Neuronal stem cell (in vitro differentiated cells): ENCODE data around the gene MYO15B.
A peak's percentile ranks its signal among the peaks of the same experiment; 100 is the strongest.

Experiments
- DNase-seq: peaks from one replicate; pipeline ENCODE4 v3.0.0-alpha.2; 2013; ENCODE audit warnings: low spot score
- H2AFZ ChIP-seq: one replicate; pipeline ENCODE4 v1.6.1; 2013; ENCODE audit warnings: mild to moderate bottlenecking, low read length, inconsistent platforms
- H2AK5ac ChIP-seq: 2 replicates; pipeline ENCODE4 v1.6.1; 2013; ENCODE audit warnings: low read depth, mild to moderate bottlenecking, inconsistent platforms, low read length, moderate library complexity, mixed read lengths
- H2BK120ac ChIP-seq: 2 replicates; pipeline ENCODE4 v1.6.1; 2013; ENCODE audit warnings: low read depth, mild to moderate bottlenecking, inconsistent platforms, low read length, moderate library complexity, mixed read lengths
- H2BK12ac ChIP-seq: one replicate; pipeline ENCODE4 v1.6.1; 2013; ENCODE audit warnings: low read length, inconsistent platforms
- H2BK15ac ChIP-seq: 2 replicates; pipeline ENCODE4 v1.6.1; 2013; ENCODE audit warnings: mild to moderate bottlenecking, low read length, inconsistent platforms, mixed read lengths
- H2BK5ac ChIP-seq: one replicate; pipeline ENCODE4 v1.6.1; 2013; ENCODE audit warnings: inconsistent platforms, mild to moderate bottlenecking, low read length, moderate library complexity
- H3K14ac ChIP-seq: one replicate; pipeline ENCODE4 v1.6.1; 2013; ENCODE audit warnings: low read length, inconsistent platforms
- H3K18ac ChIP-seq: 2 replicates; pipeline ENCODE4 v1.6.1; 2013; ENCODE audit warnings: low read length, inconsistent platforms
- H3K23ac ChIP-seq: 2 replicates; pipeline ENCODE4 v1.6.1; 2013; ENCODE audit warnings: low read depth, mild to moderate bottlenecking, mixed read lengths, low read length, inconsistent platforms; ENCODE audit not compliant: poor library complexity
- H3K27ac ChIP-seq: replicated peaks from 3 replicates; pipeline ENCODE4 v1.5.1; 2013; ENCODE audit warnings: low read length, inconsistent platforms
- H3K27me3 ChIP-seq, 3 experiments: 2 replicates each; pipeline ENCODE4 v1.6.1; 2013; ENCODE audit warnings: low read length in 3 of 3, mild to moderate bottlenecking in 2 of 3, inconsistent platforms in 1 of 3, low read depth in 1 of 3, mixed read lengths in 1 of 3, moderate library complexity in 1 of 3; ENCODE audit not compliant: control insufficient read depth in 3 of 3, insufficient read depth in 3 of 3
- H3K36me3 ChIP-seq, 2 donors: replicated peaks in 1 of 2; 2 replicates each; pipeline ENCODE4 v1.6.1; 2013; ENCODE audit warnings: low read length in 2 of 2; ENCODE audit not compliant: control insufficient read depth in 2 of 2, insufficient read depth in 2 of 2
- H3K4ac ChIP-seq: 2 replicates; pipeline ENCODE4 v1.6.1; 2013; ENCODE audit warnings: inconsistent platforms, mild to moderate bottlenecking, low read length, moderate library complexity
- H3K4me1 ChIP-seq, 2 donors: 1 replicate in 1 of 2; 2 replicates in 1 of 2; pipeline ENCODE4 v1.6.1; 2013; ENCODE audit warnings: low read length in 2 of 2, low read depth in 1 of 2; ENCODE audit not compliant: control insufficient read depth in 2 of 2, insufficient read depth in 1 of 2
- H3K4me2 ChIP-seq: one replicate; pipeline ENCODE4 v1.6.1; 2013; ENCODE audit warnings: mild to moderate bottlenecking, low read length, inconsistent platforms; ENCODE audit not compliant: insufficient read depth, poor library complexity, severe bottlenecking
- H3K4me3 ChIP-seq, 2 donors: 2 replicates each; pipeline ENCODE4 v1.5.1; 2013; ENCODE audit warnings: low read length in 2 of 2, mild to moderate bottlenecking in 2 of 2, inconsistent platforms in 1 of 2, moderate library complexity in 1 of 2
- H3K79me1 ChIP-seq: one replicate; pipeline ENCODE4 v1.6.1; 2013; ENCODE audit warnings: low read depth, mild to moderate bottlenecking, inconsistent platforms, low read length, moderate library complexity
- H3K9ac ChIP-seq: one replicate; pipeline ENCODE4 v1.6.1; 2013; ENCODE audit warnings: mild to moderate bottlenecking, low read depth, low read length, inconsistent platforms; ENCODE audit not compliant: poor library complexity
- H3K9me3 ChIP-seq, 2 donors: replicated peaks in 1 of 2; 2 replicates each; pipeline versions ENCODE3 to v1.6.1; 2013; ENCODE audit warnings: low read length in 2 of 2, mild to moderate bottlenecking in 2 of 2, inconsistent platforms in 1 of 2, low read depth in 1 of 2, mixed read lengths in 1 of 2, moderate library complexity in 1 of 2; ENCODE audit not compliant: control insufficient read depth in 2 of 2, insufficient read depth in 1 of 2
- H4K8ac ChIP-seq: one replicate; pipeline ENCODE4 v1.6.1; 2013; ENCODE audit warnings: low read depth, mild to moderate bottlenecking, inconsistent platforms, low read length, moderate library complexity
- H4K91ac ChIP-seq: one replicate; pipeline ENCODE4 v1.6.1; 2013; ENCODE audit warnings: low read length, low read depth, mild to moderate bottlenecking, inconsistent platforms; ENCODE audit not compliant: poor library complexity
- WGBS, 2 donors: extraction: QIAGEN DNeasy Blood & Tissue Kit; methylation state at CpG; one replicate each; pipeline ENCODE4 v1.1.7; 2013; ENCODE audit warnings: missing lambda C conversion rate in 2 of 2, mixed read lengths in 1 of 2; ENCODE audit not compliant: insufficient read length in 2 of 2, insufficient replicate concordance in 1 of 2; ENCODE audit errors: extremely low coverage in 2 of 2; 5-methylcytosine and 5-hydroxymethylcytosine counted together

The MYO15B gene

GRCh38 chr17:75640556-75641119 is 53.0 kb downstream of the MYO15B start:
- H3K4ac ChIP-seq, result peak overlapping the region; percentile 37
- H2BK15ac ChIP-seq, result no peak overlapping the region
- DNase-seq, result no peak
- no peak overlapping the region for H2AK5ac ChIP-seq
- no peaks in the 10 kb centered on the region for H3K27me3 ChIP-seq
- no peak overlapping the region for H2AFZ ChIP-seq
- H3K23ac ChIP-seq, result peak overlapping the region; percentile 43
- H2BK120ac ChIP-seq, result no peak overlapping the region
- peaks cover 5% of the 10 kb centered on the region for H3K79me1 ChIP-seq
- no peak overlapping the region for H4K91ac ChIP-seq
- no peak overlapping the region for H3K27ac ChIP-seq
- WGBS, 2 donors, result no CpG with 5 or more reads among the region's 13 CpGs
- H3K9ac ChIP-seq, result no peak overlapping the region
- peaks cover 2 to 11% of the 10 kb centered on the region in 2 donors for H3K36me3 ChIP-seq
- H3K4me2 ChIP-seq, result no peak overlapping the region
- H3K9me3 ChIP-seq, result peaks cover 0 to 2% of the 10 kb centered on the region in 2 donors
- H3K14ac ChIP-seq, result peak overlapping the region; percentile 17
- no peak overlapping the region for H2BK5ac ChIP-seq
- no peak overlapping the region for H2BK12ac ChIP-seq
- peak overlapping the region; percentile 11 for H3K18ac ChIP-seq
- H4K8ac ChIP-seq, result no peak overlapping the region
- peaks cover 0 to 1% of the 10 kb centered on the region in 2 donors for H3K4me1 ChIP-seq
- H3K4me3 ChIP-seq, result peak overlapping the region in 1 of 2 donors; percentile 24

- DNase-seq, result no peak
- Histone ChIP-seq H3K4me2 (no peak overlapping the region), H3K27ac (no peak overlapping the region), H3K23ac (no peak overlapping the region), H2BK120ac (no peak overlapping the region), H3K14ac (no peak overlapping the region), H3K4me3 (no peak overlapping the region), H2AK5ac (no peak overlapping the region), H4K91ac (no peak overlapping the region), H3K79me1 (peaks cover 7% of the 10 kb centered on the region), H3K18ac (no peak overlapping the region), H2BK15ac (no peak overlapping the region), H3K9ac (no peak overlapping the region), H3K36me3 (peaks cover 2 to 11% of the 10 kb centered on the region in 2 donors), H3K4ac (no peak overlapping the region), H2BK12ac (no peak overlapping the region), H3K9me3 (peaks cover 0 to 2% of the 10 kb centered on the region in 2 donors), H3K27me3 (no peaks in the 10 kb centered on the region), H2AFZ (no peak overlapping the region), H3K4me1 (no peaks in the 10 kb centered on the region), H4K8ac (no peak overlapping the region), H2BK5ac (peak overlapping the region; percentile 10)
- WGBS, 2 donors, result no CpG with 5 or more reads among the region's 9 CpGs
These were observed 53.7 kb downstream of the MYO15B start for GRCh38 chr17:75641343-75641742.

GRCh38 chr17:75642182-75642783 is 54.7 kb downstream of the MYO15B start:
- no peak for DNase-seq
- no peak overlapping the region for H2BK12ac ChIP-seq
- H2BK5ac ChIP-seq, result no peak overlapping the region
- no peak overlapping the region for H3K9ac ChIP-seq
- no peak overlapping the region for H3K27ac ChIP-seq
- peaks cover 0 to 2% of the 10 kb centered on the region in 2 donors for H3K9me3 ChIP-seq
- H2AK5ac ChIP-seq, result no peak overlapping the region
- H2BK15ac ChIP-seq, result no peak overlapping the region
- H4K91ac ChIP-seq, result no peak overlapping the region
- H3K18ac ChIP-seq, result no peak overlapping the region
- H3K4me3 ChIP-seq, result peak overlapping the region in 1 of 2 donors; percentile 8
- peaks cover 2 to 11% of the 10 kb centered on the region in 2 donors for H3K36me3 ChIP-seq
- no peak overlapping the region for H2AFZ ChIP-seq
- H3K14ac ChIP-seq, result no peak overlapping the region
- no peak overlapping the region for H3K4me2 ChIP-seq
- H3K27me3 ChIP-seq, result no peaks in the 10 kb centered on the region
- no peaks in the 10 kb centered on the region for H3K4me1 ChIP-seq
- no peak overlapping the region for H3K23ac ChIP-seq
- no peak overlapping the region for H2BK120ac ChIP-seq
- H3K4ac ChIP-seq, result no peak overlapping the region
- H3K79me1 ChIP-seq, result peaks cover 7% of the 10 kb centered on the region
- WGBS, 2 donors, result no CpG with 5 or more reads among the region's 7 CpGs
- no peak overlapping the region for H4K8ac ChIP-seq

GRCh38 chr17:75642784-75643642 is 55.4 kb downstream of the MYO15B start:
- H4K8ac ChIP-seq, result no peak overlapping the region
- no peak overlapping the region for H4K91ac ChIP-seq
- H3K4me3 ChIP-seq, result no peak overlapping the region
- no peak overlapping the region for H3K14ac ChIP-seq
- DNase-seq, result no peak
- H3K27ac ChIP-seq, result no peak overlapping the region
- no peak overlapping the region for H3K4ac ChIP-seq
- H3K18ac ChIP-seq, result no peak overlapping the region
- no peak overlapping the region for H2BK120ac ChIP-seq
- H2BK5ac ChIP-seq, result no peak overlapping the region
- H2AFZ ChIP-seq, result no peak overlapping the region
- H3K27me3 ChIP-seq, result no peaks in the 10 kb centered on the region
- peaks cover 7% of the 10 kb centered on the region for H3K79me1 ChIP-seq
- H2BK15ac ChIP-seq, result no peak overlapping the region
- H2BK12ac ChIP-seq, result no peak overlapping the region
- H3K4me1 ChIP-seq, result no peaks in the 10 kb centered on the region
- peaks cover 0 to 4% of the 10 kb centered on the region in 2 donors for H3K9me3 ChIP-seq
- 100% methylated on average over 1 of the region's 17 CpGs; no CpG with 5 or more reads in 1 of the 2 donors for WGBS, 2 donors
- H3K36me3 ChIP-seq, result peaks cover 3 to 17% of the 10 kb centered on the region in 2 donors
- no peak overlapping the region for H3K4me2 ChIP-seq
- H3K9ac ChIP-seq, result no peak overlapping the region
- no peak overlapping the region for H3K23ac ChIP-seq
- no peak overlapping the region for H2AK5ac ChIP-seq
